GM12872 (cell line): ENCODE results near the gene DEK.

Experiments used
- TF ChIP-seq, protein P1 (sequence below): IDR thresholded peaks from 3 replicates; pipeline ENCODE4 v1.5.1; 2011; ENCODE audit warnings: low read depth, mild to moderate bottlenecking, low read length, moderate library complexity; ENCODE audit not compliant: insufficient read depth

Gene DEK

DNA sequence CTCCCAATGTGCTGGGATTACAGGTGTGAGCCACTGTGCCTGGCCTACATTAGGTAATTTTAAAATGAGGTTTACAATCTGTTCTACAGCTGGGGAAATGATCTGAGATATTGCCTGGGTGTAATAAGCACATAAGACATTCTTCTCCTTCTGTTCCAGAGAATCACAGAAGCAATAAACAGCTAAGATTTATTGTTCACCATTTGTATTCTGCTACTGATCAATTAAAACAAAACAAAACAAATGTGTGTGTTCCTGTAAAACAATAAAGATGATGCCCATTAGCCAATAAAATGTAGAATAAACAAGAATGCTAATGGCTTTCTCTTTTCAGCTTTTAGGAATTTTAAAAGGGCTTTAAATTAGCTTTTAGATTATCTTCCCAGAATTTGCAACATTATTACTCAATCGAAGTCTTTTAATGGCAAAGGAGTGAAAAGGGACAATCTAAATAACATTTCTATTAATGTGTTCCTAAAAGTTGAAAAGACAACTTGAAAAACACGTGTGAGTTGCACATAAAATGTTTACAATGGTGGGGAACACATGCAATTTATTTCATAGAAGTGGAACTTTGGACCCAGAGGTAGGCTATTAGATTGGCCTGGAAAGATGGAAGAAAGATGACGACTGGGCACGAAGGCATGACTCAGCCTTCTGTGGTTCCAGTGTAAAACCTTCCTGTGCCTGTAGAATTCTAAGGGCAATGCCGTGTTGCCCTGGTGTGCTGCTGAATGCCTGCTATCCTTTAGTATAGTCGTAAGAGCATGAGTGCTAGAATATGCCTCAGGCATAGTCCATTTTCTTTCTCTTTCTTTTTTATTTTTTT, 29.0 kb upstream of the DEK start:
- TF ChIP-seq, protein P1, sequence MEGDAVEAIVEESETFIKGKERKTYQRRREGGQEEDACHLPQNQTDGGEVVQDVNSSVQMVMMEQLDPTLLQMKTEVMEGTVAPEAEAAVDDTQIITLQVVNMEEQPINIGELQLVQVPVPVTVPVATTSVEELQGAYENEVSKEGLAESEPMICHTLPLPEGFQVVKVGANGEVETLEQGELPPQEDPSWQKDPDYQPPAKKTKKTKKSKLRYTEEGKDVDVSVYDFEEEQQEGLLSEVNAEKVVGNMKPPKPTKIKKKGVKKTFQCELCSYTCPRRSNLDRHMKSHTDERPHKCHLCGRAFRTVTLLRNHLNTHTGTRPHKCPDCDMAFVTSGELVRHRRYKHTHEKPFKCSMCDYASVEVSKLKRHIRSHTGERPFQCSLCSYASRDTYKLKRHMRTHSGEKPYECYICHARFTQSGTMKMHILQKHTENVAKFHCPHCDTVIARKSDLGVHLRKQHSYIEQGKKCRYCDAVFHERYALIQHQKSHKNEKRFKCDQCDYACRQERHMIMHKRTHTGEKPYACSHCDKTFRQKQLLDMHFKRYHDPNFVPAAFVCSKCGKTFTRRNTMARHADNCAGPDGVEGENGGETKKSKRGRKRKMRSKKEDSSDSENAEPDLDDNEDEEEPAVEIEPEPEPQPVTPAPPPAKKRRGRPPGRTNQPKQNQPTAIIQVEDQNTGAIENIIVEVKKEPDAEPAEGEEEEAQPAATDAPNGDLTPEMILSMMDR: no peak

DNA sequence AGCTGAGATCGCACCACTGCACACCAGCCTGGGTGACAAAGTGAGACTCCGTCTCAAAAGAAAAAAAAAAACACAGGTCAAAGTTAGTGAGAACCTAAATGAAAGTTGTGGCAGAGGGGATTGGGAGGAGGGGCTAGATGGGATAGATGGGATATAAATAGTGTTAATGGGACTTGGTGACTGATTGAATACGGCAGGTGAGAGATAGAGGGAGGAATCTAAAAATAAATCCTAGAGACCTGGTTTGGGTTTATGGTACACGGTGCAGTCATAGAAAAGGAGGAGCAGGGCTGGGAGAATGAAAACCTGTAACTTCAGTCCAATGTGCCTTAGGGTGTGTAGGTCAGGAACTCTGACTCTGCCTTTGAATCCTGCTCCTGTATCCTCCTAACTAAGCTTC, 25.0 kb upstream of the DEK start:
- TF ChIP-seq, protein P1: no peak

DNA sequence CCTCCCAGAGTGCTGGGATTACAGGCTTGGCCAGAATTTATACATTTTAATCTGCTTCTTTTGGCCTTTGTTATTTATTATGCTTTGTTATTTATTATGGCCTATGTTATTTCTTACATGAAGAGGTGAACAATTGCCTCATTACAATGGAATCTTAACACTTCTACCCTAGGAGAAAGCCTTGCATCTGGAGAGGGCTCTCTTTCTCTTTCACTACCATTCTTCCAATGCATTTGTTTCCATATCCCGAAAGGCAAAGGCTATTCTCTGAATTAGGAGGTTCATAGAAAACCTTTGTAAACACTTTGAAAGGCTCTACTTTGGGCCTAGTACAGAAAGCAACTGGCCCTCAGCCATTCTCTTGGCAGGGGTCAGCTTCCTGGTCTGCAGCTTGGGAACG, 19.9 kb upstream of the DEK start:
- TF ChIP-seq, protein P1: no peak

DNA sequence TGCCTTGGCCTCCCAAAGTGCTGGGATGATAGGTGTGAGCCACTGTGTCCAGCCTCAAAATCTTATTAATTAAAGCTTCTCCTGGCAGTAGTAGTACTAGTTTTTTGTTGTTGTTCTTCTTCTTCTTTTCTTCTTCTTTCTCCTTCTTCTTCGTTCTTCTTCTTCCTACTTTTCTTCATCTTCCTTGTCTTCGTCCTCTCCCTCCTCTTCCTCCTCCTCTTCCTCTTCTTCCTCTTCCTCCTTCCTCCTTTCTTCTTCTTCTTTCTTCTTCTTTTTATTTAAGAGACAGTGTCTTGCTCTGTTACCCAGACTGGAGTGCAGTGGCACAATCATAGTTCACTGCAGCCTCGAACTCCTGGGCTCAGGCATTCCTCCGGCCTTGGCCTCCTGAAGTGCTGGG, 17.2 kb upstream of the DEK start:
- TF ChIP-seq, protein P1: no peak

DNA sequence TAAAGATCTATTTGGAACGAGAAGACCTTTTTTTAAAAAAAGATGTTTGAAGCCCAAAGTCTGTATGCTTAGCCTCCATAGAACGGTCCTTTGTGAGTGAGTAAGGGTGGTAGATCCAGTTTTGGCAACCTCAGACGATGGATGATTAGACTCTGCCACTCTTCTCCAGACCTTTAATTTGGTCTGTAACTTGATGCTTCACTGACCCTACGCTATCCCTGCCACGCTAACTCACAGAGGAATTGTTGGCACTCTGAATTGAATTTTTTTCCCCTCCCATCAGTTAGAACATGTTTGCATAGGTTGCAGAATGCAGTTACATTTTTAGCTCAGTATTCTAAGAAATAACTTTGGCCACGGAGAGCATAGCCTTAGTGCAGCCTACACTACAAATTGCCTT, 15.8 kb upstream of the DEK start:
- TF ChIP-seq, protein P1: no peak

DNA sequence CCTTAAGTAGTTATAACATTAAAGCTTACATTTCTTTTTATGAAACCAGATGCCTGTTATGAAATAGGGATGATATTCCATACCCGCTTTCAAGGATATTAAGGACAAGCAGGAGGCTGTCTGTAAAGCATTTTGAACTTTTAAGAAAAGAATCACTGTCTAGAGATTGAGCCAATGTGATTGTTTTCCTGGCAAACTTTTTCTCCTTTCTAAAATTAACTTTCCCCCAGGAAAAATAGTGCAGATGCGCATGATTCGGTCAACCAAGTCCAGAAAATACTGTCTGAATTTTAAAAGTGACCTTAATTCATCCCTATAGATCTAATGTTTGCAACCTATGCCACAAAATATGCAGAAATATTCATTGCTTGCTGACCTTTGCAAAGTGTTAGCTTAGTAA, 15.1 kb upstream of the DEK start:
- TF ChIP-seq, protein P1: no peak

DNA sequence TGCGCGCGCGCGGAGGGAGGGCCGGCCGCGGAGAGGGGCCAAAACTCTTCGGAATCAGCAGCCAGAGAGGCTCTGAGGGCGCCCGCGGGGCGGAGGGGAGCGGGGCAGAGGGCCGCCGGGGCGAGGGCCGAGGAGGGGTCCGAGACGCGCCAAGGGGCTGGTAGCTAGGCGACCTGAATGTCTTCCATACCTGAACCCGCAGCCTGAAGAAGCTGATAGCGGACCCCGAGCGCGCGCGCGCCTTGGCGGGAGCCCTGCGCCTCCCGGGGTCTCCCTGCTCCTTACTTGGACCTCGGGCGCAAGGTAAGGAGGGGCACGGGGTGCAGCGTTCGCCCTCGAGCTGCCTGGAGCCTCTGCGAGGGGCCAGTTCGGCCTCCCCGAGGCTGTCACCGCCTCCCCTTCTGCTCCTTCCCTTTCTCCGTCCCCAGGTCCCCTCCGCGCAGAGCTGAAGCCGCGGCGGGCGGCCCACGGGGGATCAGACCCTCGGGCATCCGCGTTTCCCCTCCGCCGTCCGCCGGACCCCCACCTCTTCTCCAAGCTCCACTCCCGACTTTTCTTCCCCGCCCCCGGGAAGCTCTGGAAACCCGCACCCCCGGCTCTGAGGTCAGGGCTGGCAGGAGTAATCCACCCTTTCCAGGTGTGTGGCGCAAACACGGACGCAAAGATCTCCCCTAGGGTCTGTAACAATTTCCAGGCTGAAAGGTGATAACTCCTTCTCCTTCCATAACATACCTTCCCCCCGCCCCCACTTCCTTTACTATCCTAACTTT, 13.1 kb upstream of the DEK start:
- TF ChIP-seq, protein P1: no peak
